Ramos (cell line): ENCODE measurements around the gene DTNB.
"Not testable (repeated sequence)": the region's sequence is repeated elsewhere in the genome, so short reads cannot be mapped to it uniquely, and the experiment has no call there.

Experiments used
- in situ Hi-C: fragments of 300-500 bp; cut with MboI; formaldehyde crosslinking; loops from one replicate; pipeline ENCODE4 v1.14.3; 2022; ENCODE audit warnings: low sequenced_read_pairs; ENCODE audit not compliant: unreplicated experiment

The DTNB gene

DNA sequence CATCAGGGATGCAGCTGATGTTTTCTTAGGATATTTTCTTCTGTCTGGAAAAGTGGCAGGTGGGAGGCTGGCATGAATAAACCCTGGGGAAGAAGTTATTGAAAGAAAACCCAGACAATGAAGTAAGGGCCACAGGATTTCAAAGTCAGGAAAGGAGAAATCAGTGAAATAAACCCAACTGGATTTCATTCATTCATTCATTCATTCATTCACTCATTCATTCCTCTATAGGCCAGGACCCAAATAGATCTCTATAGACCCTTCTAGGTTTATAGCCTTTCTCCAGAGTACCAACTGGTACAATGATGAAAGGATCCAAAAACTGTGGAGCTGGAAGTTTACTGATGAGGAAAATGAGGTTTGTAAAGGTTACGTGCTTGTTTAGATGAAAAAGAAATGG is 264.3 kb downstream of the DTNB start:
- in situ Hi-C loops, result no loop called here

DNA sequence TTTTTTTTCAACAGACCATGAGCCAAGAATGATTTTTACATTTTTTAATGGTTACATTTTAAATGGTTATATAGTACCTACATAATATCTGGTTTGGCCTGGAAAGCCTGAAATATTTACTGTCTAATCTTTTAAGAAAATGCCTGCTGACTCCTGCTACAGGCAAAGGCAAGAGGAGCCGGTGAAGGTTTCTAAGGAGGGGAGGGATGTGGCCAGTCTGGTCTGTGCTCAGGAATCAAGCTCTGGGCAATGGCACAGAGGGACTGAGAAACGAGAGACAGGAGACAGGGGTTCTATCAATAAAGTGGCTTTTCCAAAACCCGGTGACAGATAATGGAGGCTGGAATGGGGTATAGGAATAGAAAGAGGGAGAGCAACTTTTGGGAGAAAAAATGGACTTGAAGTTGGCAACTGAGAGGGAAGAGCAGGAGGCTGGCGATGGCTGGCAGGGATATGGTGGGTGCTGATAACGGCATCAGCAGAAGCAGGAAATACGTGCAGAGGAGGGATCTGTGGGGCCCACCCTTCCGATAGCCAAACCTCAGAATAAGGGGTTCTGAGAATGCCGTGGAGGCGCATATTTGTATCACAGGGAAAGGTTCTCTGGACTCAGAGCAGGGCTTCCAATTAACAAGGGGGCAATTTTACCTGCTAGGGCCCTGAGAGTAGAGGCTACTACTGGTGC is 267.6 kb downstream of the DTNB start:
- in situ Hi-C loops, result no loop called here

DNA sequence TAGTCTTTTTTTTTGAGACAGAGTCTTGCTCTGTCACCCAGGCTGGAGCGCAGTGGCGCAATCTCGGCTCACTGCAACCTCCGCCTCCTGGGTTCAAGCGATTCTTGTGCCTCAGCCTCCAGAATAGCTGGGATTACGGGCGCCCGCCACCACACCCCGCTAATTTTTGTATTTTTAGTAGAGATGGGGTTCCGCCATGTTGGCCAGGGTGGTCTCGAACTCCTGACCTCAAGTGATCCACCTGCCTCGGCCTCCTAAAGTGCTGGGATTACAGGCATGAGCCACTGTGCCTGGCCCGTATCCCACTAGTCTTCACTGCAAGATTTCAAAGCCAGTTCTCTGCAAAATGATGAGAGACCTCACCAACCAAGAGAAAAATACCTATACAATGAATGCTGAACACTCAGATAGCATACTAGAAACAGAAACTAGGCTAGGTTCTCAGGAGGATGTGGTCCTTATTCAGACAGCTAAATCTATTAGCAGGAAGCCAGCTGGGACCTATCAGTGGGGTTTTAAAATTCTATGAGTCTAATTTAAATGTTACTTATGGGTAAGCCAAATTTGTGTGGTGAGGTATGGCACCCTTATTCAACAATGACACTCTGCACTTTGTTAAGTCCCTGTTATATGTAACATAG is 270.1 kb downstream of the DTNB start:
- in situ Hi-C loops, result not testable (repeated sequence)

DNA sequence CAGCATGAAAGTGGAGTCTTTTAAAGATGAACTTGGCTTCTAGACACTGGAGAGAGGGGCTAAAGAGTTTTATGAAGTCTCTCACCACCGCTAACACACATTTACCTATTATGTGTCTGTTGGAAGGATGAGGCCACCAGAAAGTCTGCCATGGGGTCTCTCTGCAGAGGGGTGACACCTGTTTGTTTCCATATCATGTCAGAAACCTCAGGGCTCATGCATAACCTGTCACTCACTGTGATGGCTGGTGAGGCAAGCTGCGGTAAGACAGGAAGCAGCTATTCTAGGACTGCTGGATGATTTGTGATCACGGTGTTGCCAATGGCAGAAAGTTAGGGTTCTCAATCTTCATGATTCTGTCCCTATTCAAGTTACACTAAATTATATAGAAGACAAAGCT is 270.9 kb downstream of the DTNB start:
- in situ Hi-C loops, result no loop called here

DNA sequence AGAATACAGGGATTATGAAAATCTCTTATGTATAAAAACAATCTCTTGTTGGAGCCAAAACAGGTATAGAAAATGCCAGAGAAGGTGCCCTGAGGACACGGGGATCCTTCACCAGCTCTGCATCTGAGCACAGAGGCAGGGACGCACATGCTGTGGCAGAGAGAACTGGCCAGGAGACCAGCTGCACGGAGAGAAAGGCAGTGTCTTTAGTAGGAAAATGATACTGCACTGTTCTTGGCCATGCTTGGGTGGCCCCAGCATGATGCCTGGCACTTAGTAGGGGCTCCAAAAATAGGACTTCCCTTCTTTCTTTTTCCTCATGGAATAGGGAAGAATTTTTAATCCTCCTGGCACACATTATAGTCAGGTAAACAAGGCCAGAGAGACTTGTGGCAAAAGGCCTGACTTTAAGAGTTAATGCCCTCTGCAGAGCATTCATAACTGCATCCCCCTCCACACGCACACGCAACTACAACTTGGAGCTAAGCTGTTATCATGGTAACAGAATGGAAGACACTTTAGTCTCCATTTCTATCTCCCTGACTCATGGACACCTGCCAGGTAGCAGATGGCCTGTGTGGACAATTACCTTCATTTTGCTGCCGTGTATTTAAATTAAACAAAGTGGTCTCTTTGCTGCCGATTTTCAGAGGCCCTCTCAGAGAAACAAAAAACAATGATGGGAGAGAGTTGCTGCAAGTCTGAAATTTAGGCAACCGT is 271.9 kb downstream of the DTNB start:
- in situ Hi-C loops, result no loop called here

DNA sequence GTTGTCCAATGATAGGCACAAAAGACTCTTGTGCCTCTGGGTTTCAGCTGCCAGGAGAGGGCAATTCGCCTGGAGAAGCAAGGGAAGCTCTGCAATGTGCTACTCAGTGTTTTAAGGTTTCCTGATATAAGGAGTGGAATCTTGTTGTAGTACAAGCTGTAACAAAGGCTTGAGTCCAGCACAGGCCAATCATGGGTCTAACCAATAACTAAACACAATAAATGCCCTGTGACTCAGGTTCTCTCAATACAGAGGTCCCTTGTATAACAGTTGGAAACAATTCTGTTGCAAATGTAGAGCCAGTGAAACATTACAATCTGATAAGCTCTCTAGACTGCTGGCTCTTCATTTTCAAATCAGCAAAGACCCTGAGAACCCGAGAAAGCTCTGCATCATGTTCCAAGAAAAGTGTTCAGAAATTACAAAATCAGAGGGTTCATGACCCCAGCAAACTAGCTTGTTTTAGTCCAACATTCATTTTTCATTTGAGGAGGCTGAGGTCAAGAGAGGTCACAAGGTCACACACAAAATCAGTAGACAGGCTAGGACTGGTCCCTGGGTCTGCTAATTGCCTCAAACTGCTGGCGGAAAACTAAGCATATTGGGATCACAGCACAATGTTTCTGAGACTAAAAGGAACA is 272.7 kb downstream of the DTNB start:
- in situ Hi-C loops, result no loop called here

DNA sequence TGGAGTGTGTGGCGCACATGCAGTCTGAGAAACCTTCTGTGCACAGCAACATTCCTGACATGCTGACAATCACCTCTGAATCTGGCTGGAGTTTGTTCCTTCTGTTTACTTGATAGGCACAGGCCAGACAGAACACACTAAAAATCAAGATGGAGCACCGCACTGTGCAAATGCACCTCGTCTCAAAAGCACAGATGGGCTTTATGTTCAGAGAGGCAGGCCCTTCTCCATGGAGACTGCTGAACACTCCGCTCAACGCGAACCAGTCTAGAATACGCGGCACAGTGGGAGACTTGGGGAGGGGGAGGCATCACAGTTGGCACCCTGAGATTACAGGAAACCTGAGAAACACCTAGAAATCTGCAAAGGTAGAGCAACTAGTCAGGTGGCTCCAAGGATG is 273.2 kb downstream of the DTNB start:
- in situ Hi-C loops, result no loop called here

DNA sequence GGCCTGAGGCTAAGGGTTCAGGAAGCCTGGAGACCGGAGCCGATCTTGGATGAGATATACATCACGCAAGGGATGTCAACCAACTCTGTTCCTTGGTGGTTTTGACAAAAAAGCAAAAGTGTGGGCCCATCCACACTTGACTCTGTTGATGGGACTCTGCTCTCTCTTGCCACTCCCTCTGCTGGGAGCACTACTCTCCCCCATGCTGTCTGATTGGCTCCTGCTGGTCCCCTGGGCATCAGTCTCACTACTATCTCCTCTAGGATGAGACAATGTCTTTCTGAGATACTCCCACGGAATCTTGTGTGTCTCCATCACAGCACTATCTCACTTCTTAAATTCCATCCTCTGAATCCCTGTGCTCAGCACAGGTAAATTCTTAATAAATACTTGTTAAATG is 274.8 kb downstream of the DTNB start:
- in situ Hi-C loops, result no loop called here

DNA sequence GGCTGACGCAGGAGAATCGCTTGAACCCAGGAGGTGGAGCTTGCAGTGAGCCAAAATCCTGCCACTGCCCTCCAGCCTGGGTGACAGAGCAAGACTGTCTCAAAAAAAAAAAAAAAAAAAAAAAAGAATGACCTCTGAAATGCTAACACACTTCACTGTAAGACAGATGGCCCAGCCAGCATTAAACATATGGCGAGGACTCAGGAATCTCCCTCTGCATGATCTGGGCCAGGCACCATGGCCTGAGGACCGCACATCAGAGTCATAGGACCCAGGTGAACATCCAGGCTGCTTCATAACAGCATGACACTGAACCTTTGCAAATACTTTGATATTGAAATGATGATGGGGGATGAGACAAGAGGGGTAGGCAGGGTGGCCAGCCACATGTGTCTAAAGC is 275.6 kb downstream of the DTNB start:
- in situ Hi-C loops, result no loop called here

DNA sequence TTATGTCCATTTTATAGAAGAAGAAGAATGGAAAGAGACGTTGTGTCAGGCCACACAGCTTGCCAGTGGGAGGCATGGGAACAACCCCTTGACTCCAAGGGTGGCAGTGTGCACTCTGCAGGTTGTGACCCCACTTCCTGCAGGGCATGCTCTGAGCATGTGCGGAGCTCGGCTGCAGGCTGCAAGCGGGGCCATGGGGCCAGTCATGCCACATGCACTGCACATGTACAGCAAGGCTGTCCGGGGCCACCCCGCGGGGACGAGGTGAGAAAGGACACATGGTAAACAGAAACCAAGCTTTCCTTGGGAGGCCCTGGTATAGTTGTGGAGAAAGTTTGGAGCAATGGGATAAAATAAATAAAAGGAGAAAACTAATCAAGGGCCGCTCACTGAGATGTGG is 284.2 kb downstream of the DTNB start:
- in situ Hi-C loops, result no loop called here

DNA sequence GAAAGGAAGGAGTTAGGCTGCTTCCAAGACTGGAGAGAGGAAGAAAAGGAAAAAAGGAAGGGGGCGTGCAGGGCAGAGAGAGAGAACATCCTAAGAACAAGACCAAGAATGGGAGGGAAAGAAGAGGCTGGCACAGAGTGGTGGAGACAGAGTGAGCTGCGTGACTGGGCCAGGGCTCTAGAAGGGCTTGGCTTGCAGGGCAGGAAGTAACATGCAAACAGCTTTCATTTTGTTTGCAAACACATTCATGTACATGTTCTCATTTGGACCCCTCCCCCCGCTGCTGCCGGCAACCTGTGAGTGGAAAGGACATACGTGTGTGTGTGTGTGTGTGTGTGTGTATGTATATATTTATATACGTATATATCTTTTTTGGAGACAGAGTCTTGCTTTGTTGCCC is 284.9 kb downstream of the DTNB start:
- in situ Hi-C loops, result no loop called here

DNA sequence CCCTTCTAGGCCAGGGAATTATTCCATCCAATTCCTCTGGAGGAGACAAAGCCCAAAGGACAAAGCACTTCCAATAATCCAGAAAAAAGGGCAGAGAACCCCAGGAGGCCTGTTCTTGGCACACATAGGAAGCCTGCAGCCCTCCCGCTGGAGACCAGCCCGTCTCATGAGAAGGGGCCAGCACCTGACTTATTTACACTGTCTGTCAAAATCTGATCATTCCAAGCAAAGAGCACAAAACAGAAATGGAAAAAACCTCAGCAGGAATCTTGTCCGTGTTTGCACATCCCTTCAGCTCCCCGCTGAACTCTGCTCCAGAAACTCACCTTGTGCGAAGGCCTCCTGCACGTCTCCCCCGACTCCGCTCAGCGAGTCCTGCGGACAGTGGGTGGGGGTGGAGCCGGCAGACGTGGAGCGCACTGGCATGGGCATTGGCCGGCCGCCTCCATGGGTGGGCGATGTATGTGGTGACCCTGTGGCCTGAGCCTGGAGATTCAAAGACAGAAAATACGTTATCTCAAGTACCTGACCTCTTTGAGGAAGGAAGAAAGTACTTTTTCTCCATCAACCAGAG is 285.4 kb downstream of the DTNB start:
- in situ Hi-C loops, result no loop called here

DNA sequence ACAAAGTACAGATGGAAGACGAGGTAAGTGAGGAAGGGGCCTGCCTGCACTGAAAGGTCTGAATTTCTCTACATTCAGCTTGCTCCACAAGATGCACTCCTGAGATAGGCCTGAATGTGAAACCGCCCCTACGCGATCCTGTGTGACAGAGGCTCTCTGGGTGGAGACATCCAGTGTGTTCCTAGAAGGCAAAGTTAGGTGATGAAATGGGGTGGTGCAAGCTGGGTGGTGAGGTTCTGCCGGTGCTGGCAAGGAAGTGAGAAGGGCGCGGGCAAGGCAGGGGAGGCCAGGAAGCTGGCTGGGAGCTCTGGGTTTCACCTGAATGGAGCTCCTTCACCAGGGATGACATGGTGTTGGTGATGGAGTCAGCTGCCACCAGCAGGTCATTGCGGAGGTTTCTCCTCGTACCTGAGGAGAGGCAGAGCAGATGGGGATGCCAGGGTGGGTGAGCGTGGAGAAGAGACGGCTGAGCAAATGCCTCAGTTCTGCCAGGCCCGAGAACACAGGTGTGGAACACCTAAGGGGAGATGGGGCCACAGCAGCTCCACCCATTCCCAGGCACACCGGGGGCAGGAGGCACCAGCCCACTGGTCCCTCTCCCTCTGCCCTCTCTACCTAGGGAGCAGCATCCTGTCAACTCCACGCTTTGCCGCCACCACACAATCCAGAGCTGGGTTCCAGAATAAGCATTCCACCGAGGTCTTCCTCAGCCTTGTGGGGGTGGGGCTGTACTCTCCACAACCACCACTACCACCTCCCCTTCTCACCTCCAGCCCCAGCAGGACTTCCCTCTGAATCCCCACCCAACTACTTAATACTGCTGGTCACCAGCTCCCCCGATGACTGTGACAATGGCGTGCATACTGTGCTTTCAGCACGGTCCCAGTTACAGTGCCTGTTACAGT is 286.2 kb downstream of the DTNB start:
- in situ Hi-C loops, result no loop called here

DNA sequence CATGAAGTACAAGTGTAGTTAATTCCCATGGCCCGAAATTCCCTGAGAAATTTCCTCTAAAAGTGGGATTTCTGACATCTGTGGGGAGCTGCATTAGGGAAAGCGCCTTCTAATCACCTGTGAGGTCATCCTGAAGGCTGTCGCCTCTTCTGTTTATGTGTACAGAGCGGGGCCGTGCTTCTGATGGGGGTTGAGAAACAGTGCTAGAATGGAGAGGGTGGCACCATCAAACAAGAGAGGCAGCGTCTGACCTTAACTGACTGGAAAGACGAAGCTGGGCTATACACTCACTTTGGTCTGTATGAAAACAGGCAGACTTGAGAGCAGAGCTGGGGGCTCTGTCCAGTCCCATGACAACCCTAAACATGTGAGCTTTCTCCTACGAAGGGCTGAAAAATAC is 287.5 kb downstream of the DTNB start:
- in situ Hi-C loops, result no loop called here

DNA sequence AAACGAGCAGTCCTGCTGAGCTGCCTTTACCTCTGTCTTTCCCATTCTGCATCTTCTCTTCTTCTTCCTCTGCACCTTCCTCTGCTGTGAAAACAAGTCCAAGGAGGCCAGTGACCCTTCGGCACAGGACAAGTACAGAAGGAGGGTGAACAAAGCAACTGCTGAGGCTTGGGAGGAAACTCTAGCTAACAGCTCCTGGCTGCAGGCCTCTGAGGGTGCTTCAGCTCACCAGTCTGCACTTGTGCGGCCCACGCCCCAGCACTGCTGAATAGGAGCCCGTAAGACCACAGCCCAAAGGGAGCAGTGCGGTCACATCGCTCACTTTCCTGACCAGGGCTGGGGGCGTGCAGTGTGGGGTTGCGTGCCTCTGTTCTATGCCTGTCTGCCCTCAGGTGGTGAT is 289.6 kb downstream of the DTNB start:
- in situ Hi-C loops, result no loop called here

DNA sequence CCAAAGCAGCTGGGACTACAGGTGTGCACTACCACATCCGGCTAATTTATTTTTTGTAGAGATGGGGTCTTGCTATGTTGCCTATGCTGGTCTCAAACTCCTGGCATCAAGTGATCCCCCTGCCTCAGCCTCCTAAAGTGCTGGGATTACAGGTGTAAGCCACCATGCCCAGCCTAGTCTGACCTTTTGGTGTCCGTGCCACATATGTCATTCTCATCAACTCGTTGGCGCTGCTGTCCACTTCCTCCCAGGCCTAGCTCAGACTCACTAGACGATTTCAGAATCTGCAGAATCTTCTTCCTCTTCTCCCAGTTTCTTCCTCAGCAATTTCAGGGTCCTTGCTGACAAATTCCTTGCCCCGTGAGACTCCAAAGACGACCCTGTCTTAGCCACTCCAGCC is 291.9 kb downstream of the DTNB start:
- in situ Hi-C loops, result no loop called here

DNA sequence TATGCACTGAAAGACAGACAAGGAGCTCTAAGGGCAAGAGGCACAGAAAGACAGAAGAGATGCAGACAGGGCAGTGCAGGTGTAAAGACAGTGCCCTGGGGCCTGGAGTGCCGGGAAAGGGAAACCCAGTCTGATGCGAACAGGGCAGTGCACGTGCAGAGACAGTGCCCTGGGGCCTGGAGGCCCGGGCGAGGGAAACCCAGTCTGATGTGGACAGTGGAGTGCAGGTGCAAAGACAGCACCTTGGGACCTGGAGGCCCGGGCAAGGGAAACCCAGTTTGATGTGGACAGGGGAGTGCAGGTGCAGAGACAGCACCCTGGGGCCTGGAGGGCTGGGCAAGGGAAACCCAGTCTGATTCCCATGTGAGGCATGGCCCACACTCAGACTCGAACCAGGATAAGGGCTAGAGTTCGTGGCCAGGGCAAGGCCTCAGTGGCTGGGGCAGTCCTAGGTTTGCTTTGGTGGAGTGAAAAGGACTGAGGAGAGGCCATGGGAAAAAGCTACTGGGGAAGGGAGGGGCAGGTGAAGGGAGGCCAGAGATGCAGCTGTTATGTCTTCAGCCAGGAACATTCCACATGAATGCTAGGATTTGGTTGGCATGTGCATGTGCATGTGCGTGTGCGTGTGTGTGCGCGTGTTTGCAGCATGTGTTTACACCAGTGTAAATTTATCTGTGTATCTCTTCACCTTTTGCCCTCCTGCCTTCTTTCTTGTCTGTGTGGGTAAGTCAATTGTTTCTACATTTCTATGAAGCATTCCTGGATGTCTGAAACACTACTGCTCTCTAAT is 292.6 kb downstream of the DTNB start:
- in situ Hi-C loops, result no loop called here

DNA sequence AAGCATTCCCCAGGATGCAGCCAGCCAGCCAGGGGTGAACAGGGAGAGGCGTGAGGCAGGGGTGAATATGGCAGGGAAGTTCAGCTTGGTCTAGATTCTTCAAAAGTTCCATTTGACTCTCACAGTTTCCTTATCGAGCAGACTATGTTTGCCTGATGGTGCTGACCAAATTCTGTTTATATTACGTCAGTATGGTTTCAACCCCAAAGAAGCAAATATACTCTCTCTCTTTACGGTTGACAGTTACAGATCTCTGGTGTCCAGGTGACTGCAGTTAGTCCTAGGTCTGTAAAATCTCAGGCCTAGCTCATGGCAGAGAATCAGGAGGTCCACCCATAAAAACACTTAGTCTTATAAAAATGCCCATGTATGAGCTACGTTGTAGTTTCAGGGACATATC is 293.4 kb downstream of the DTNB start:
- in situ Hi-C loops, result no loop called here

DNA sequence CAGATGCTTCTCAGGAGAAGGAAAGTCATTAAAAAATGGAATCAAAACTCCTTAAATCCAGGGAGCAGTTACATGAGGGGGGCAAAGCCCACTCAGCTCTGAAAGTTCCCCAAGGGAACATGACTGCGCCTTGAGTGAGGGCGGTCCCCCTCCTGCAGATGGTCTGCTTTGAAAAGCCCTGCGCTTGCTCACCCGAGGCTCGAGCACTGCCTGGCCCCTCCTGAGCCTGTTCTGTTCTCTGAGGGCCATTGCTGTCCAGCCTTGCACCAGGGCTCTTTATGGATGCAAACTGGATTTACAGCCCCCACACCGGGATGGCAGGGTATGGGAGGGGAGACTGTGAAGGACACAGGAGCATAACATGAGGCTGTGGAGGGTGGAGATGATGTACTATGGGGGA is 293.8 kb downstream of the DTNB start:
- in situ Hi-C loops, result no loop called here
